ENCODE measurements around the gene SIX2.

DNA sequence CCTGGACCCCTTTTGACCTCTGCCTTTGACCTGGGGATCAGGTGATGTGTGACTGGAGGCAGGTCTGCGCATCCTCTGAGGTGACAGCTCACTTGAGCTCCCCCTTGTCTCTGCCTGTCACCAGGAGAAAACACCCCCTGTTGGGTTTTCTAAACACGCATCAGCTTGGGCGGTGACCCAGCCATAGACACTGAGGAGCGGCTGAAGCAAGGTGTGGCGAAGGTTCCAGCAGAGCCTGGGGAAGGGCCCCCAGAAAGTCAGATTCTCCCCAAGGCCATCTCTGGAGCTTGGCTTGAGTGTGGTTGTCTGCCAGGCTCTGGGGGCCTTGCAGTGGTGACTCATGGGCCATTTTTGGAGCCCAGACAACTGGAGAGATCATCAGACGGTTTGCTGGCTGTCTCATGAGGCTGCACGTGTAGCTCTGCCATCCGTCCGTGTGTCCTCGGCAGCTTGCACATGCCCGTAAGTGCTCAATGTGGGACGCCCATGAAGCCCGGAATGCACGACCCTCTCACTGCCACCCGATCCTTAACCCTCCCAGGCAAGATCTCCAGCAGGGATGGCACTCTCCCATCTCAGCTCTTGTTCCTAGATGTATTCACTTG, 38.3 kb downstream of the SIX2 start:
- TF ChIP-seq, protein P1, sequence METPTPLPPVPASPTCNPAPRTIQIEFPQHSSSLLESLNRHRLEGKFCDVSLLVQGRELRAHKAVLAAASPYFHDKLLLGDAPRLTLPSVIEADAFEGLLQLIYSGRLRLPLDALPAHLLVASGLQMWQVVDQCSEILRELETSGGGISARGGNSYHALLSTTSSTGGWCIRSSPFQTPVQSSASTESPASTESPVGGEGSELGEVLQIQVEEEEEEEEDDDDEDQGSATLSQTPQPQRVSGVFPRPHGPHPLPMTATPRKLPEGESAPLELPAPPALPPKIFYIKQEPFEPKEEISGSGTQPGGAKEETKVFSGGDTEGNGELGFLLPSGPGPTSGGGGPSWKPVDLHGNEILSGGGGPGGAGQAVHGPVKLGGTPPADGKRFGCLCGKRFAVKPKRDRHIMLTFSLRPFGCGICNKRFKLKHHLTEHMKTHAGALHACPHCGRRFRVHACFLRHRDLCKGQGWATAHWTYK (CRISPR knock-in tag; IDR thresholded peaks at IDR 0.05): no peak
- TF ChIP-seq RBM14 (IDR thresholded peaks at IDR 0.05; ENCODE audit: borderline replicate concordance, insufficient read depth, low read depth, low read length): no peak
- TF ChIP-seq, protein P2, sequence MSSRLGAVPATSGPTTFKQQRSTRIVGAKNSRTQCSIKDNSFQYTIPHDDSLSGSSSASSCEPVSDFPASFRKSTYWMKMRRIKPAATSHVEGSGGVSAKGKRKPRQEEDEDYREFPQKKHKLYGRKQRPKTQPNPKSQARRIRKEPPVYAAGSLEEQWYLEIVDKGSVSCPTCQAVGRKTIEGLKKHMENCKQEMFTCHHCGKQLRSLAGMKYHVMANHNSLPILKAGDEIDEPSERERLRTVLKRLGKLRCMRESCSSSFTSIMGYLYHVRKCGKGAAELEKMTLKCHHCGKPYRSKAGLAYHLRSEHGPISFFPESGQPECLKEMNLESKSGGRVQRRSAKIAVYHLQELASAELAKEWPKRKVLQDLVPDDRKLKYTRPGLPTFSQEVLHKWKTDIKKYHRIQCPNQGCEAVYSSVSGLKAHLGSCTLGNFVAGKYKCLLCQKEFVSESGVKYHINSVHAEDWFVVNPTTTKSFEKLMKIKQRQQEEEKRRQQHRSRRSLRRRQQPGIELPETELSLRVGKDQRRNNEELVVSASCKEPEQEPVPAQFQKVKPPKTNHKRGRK (tag; IDR thresholded peaks at IDR 0.05): no peak
- no peak for TF ChIP-seq SIN3B (IDR thresholded peaks at IDR 0.05; ENCODE audit: low read depth)
- no peak for TF ChIP-seq ZC3H8 (IDR thresholded peaks at IDR 0.05)

All from K562 (cell line).